Right lobe of liver (tissue), 4 donors: ENCODE results near the gene CDCA7.

Experiments
- CTCF ChIP-seq, 4 donors: fragments of 200-600 bp in 3 of 4; fragments of 450-650 bp in 1 of 4; IDR thresholded peaks; one replicate each; pipeline versions ENCODE4 v1.5.1 to v1.8.0; 2016 to 2022; ENCODE audit warnings: antibody characterized with exemption in 4 of 4, mild to moderate bottlenecking in 2 of 4
- POLR2A ChIP-seq: fragments of 450-650 bp; IDR thresholded peaks from one replicate; pipeline ENCODE4 v1.6.1; 2017; ENCODE audit warnings: antibody characterized with exemption, mild to moderate bottlenecking
- donor health status: DM: no; HTN: no; CAD: no.
- donor health status: DM: no; HTN: no; CAD: no.
- donor health status: DM: no; HTN: yes; CAD: no.

GRCh38 chr2:173371023-173371422 is 16.4 kb downstream of the CDCA7 start:
- no peak for TF ChIP-seq CTCF (IDR thresholded peaks at IDR 0.05)
- TF ChIP-seq POLR2A = no peak
